ENCODE data around the gene ENG.

ENG gene

DNA sequence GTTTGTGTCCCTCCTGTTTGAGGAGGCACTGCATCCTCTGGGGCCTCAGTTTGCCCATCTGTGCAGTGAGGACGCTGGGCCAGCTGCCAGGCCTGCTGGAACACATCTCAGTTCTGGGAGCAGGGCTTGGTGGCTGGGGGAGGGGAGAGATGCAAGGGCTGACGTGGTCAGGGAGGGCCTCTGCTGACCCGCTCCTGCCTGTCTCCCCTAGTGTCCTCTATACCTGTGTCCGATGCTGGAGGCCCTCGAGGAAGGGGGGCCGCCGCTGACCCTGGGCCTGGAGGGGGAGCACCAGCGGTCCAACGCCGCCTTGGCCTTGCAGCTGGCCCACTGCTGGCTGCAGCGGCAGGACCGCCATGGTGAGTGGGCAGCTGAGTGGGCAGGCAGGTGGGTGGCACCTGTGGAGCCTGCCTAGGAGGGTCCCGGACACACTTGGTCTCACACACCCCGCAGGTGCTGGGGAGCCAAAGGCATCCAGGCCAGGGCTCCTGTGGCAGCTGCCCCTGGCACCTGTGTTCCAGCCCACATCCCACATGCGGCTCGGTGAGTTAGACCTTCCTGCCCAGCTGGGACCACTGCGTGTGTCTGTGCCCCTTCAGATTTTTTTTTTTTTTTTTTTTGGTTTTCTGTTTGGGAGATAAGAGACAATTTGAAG, 46.0 kb downstream of the ENG start:
- TF ChIP-seq, protein P1, sequence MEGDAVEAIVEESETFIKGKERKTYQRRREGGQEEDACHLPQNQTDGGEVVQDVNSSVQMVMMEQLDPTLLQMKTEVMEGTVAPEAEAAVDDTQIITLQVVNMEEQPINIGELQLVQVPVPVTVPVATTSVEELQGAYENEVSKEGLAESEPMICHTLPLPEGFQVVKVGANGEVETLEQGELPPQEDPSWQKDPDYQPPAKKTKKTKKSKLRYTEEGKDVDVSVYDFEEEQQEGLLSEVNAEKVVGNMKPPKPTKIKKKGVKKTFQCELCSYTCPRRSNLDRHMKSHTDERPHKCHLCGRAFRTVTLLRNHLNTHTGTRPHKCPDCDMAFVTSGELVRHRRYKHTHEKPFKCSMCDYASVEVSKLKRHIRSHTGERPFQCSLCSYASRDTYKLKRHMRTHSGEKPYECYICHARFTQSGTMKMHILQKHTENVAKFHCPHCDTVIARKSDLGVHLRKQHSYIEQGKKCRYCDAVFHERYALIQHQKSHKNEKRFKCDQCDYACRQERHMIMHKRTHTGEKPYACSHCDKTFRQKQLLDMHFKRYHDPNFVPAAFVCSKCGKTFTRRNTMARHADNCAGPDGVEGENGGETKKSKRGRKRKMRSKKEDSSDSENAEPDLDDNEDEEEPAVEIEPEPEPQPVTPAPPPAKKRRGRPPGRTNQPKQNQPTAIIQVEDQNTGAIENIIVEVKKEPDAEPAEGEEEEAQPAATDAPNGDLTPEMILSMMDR (IDR thresholded peaks at IDR 0.05; ENCODE audit: poor library complexity, severe bottlenecking) = no peak
- H3K27ac ChIP-seq (ENCODE audit: poor library complexity, severe bottlenecking) = no peak overlapping the region
- H3K9me3 ChIP-seq (ENCODE audit: severe bottlenecking) = no peaks in the 10 kb centered on the region
- DNase-seq (ENCODE audit: low spot score) (peak; percentile 51), ATAC-seq (ENCODE audit: low read depth) (no peak)
- H3K4me1 ChIP-seq (ENCODE audit: insufficient read depth, poor library complexity, severe bottlenecking) = peaks cover 10% of the 10 kb centered on the region
- peaks cover 84% of the 10 kb centered on the region for H3K36me3 ChIP-seq (ENCODE audit: low read depth)
- H3K27me3 ChIP-seq (ENCODE audit: insufficient read depth, poor library complexity, severe bottlenecking) = no peaks in the 10 kb centered on the region
- no peak overlapping the region for H3K4me3 ChIP-seq (ENCODE audit: severe bottlenecking)

DNA sequence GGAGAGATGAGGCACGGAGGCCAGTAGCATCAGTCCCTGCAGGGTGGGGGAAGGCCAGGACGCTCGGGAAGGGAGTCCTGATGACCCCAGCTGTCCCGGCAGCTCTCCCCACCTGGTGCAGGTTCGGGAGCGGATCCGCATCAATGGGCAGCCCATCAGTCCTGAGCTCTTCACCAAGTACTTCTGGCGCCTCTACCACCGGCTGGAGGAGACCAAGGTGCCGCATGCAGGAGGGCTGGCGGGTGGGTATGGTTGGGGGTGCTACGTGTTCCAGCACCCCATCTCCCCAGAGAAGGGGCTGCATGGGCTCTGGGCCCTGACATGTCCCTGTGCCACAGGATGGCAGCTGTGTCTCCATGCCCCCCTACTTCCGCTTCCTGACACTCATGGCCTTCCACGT, 47.6 kb downstream of the ENG start:
- Histone ChIP-seq H3K4me1 (ENCODE audit: insufficient read depth, poor library complexity, severe bottlenecking) (peaks cover 17% of the 10 kb centered on the region), H3K27me3 (ENCODE audit: insufficient read depth, poor library complexity, severe bottlenecking) (no peaks in the 10 kb centered on the region), H3K27ac (ENCODE audit: poor library complexity, severe bottlenecking) (no peak overlapping the region), H3K36me3 (ENCODE audit: low read depth) (peaks cover 69% of the 10 kb centered on the region), H3K4me3 (ENCODE audit: severe bottlenecking) (no peak overlapping the region), H3K9me3 (ENCODE audit: severe bottlenecking) (no peaks in the 10 kb centered on the region)
- TF ChIP-seq, protein P1 (IDR thresholded peaks at IDR 0.05; ENCODE audit: poor library complexity, severe bottlenecking) = no peak
- DNase-seq (ENCODE audit: low spot score) (peak; percentile 48), ATAC-seq (ENCODE audit: low read depth) (no peak)

DNA sequence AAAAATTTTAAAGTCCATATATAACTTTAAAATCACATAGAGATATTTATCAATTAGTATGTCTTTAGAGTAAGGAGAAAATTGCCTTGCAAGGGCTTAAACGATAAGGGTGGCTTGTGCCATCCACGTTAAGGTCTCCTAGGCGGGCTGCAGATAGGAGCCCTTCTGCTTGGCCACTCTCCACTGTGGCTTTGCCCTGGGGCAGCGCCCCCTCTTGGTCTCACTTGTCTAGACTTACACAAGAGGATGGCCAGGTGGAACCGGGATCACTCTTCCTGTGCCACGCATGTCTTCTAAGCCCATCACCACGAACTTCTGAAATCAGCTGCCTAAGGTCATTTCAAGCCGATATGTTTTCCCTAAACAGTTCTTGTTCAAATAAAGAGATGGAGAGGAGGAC, 48.8 kb downstream of the ENG start:
- TF ChIP-seq, protein P1 (IDR thresholded peaks at IDR 0.05; ENCODE audit: poor library complexity, severe bottlenecking) = no peak
- Histone ChIP-seq H3K36me3 (ENCODE audit: low read depth) (peaks cover 57% of the 10 kb centered on the region), H3K27me3 (ENCODE audit: insufficient read depth, poor library complexity, severe bottlenecking) (no peaks in the 10 kb centered on the region), H3K9me3 (ENCODE audit: severe bottlenecking) (no peaks in the 10 kb centered on the region), H3K4me1 (ENCODE audit: insufficient read depth, poor library complexity, severe bottlenecking) (peaks cover 24% of the 10 kb centered on the region), H3K4me3 (ENCODE audit: severe bottlenecking) (no peak overlapping the region), H3K27ac (ENCODE audit: poor library complexity, severe bottlenecking) (no peak overlapping the region)
- no peak for ATAC-seq (ENCODE audit: low read depth)
- DNase-seq (ENCODE audit: low spot score) = no peak

DNA sequence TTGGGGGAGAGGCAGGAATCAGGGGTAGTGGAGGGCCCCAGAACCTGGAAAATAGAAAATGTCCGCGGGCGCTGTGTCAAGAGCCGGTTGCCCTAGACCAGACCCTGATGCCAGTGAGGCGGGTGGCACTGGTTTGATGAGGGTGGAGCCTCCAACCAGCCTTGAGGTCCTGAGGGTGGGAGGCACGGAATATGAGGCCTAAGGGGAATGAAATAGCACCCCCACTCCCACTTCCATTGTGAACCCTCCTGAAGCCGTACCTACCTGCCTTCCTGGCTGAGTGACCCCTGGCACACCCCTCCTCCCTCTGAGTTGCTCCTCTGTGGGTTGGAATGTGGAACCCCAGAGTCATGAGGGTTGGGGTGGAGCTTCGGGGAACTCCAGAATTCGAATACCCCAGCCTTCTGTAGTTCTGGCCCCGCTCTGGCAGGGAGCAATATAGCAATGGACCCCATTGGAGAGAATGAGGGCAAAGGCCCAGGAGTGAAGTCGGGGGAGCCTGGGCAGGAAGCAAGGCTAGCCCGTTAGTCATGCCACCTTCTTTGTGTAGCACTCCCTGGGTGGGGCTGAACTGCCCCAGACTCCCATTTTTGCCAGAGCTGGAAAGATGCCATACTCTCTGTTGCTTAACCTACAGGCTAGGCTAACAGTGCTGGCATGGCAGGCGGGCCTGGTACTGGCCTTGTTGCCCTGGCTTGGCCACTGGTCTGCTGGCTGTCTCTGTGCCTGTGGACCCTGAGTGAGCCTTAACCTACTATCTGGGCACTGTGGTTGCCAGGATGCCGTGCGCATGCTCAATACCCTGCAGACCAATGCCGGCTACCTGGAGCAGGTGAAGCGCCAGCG, 50.7 kb downstream of the ENG start:
- H3K27me3 ChIP-seq (ENCODE audit: insufficient read depth, poor library complexity, severe bottlenecking) = no peaks in the 10 kb centered on the region
- peak overlapping the region; percentile 93 for H3K27ac ChIP-seq (ENCODE audit: poor library complexity, severe bottlenecking)
- peak; percentile 70 for ATAC-seq (ENCODE audit: low read depth)
- TF ChIP-seq, protein P1 (IDR thresholded peaks at IDR 0.05; ENCODE audit: poor library complexity, severe bottlenecking) = no peak
- peaks cover 43% of the 10 kb centered on the region for H3K36me3 ChIP-seq (ENCODE audit: low read depth)
- no peaks in the 10 kb centered on the region for H3K9me3 ChIP-seq (ENCODE audit: severe bottlenecking)
- DNase-seq (ENCODE audit: low spot score) = peak; percentile 84
- H3K4me3 ChIP-seq (ENCODE audit: severe bottlenecking) = peak overlapping the region; percentile 60
- peaks cover 22% of the 10 kb centered on the region for H3K4me1 ChIP-seq (ENCODE audit: insufficient read depth, poor library complexity, severe bottlenecking)
